MM.1S (cell line): ENCODE data around the gene BOK.

Source experiments
- DNase-seq: peaks from one replicate; pipeline ENCODE4 v3.0.0-alpha.2; 2015
- H2AFZ ChIP-seq: fragments of 300-600 bp; sonication (generic); 2 replicates; pipeline ENCODE4 v1.6.0; 2016; ENCODE audit warnings: antibody characterized with exemption, low read length
- H3F3A ChIP-seq: fragments of 300-600 bp; sonication (generic); 2 replicates; pipeline ENCODE4 v1.6.1; 2016; ENCODE audit warnings: mild to moderate bottlenecking, antibody characterized with exemption, low read length, moderate library complexity, mixed read lengths; ENCODE audit not compliant: insufficient read depth
- H3K27ac ChIP-seq: fragments of 300-600 bp; sonication (generic); 2 replicates; pipeline ENCODE4 v1.5.1; 2016; ENCODE audit warnings: mild to moderate bottlenecking, low read length
- H3K27me3 ChIP-seq: fragments of 300-600 bp; sonication (generic); replicated peaks from 2 replicates; pipeline ENCODE4 v1.6.0; 2016; ENCODE audit warnings: low read length; ENCODE audit not compliant: insufficient read depth
- H3K36me3 ChIP-seq: fragments of 300-600 bp; sonication (generic); replicated peaks from 2 replicates; pipeline ENCODE4 v1.6.1; 2016; ENCODE audit warnings: mild to moderate bottlenecking, low read length, mixed read lengths; ENCODE audit not compliant: insufficient read depth
- H3K4me1 ChIP-seq: fragments of 300-600 bp; sonication (generic); 2 replicates; pipeline ENCODE4 v1.6.1; 2016; ENCODE audit warnings: low read length, mixed read lengths
- H3K4me2 ChIP-seq: fragments of 300-600 bp; sonication (generic); 2 replicates; pipeline ENCODE4 v1.6.0; 2016; ENCODE audit warnings: low read depth, low read length
- H3K4me3 ChIP-seq: fragments of 300-600 bp; sonication (generic); 2 replicates; pipeline ENCODE4 v1.5.1; 2016; ENCODE audit warnings: low read length, mixed read lengths
- H3K79me2 ChIP-seq: fragments of 300-600 bp; sonication (generic); 2 replicates; pipeline ENCODE4 v1.6.1; 2016; ENCODE audit warnings: mixed run types, low read length, mixed read lengths
- H3K9ac ChIP-seq: fragments of 300-600 bp; sonication (generic); 2 replicates; pipeline ENCODE4 v1.6.1; 2016; ENCODE audit warnings: low read length, mixed read lengths
- H3K9me2 ChIP-seq: fragments of 300-600 bp; sonication (generic); replicated peaks from 2 replicates; pipeline ENCODE4 v1.6.1; 2016; ENCODE audit warnings: mild to moderate bottlenecking, low read length, mixed read lengths; ENCODE audit not compliant: insufficient read depth
- H3K9me3 ChIP-seq: fragments of 300-600 bp; sonication (generic); replicated peaks from 2 replicates; pipeline ENCODE4 v1.6.1; 2016; ENCODE audit warnings: mild to moderate bottlenecking, low read length, mixed read lengths; ENCODE audit not compliant: insufficient read depth
- H4K20me1 ChIP-seq: fragments of 300-600 bp; sonication (generic); 2 replicates; pipeline ENCODE4 v1.6.1; 2016; ENCODE audit warnings: mild to moderate bottlenecking, low read length, moderate library complexity, mixed read lengths; ENCODE audit not compliant: insufficient read depth
- CTCF ChIP-seq: fragments of 300-600 bp; sonication (generic); IDR thresholded peaks from 2 replicates; pipeline ENCODE4 v1.5.1; 2016; ENCODE audit warnings: antibody characterized with exemption, low read length, mixed read lengths
- EZH2 ChIP-seq: fragments of 300-600 bp; sonication (generic); optimal IDR thresholded peaks from 2 replicates; pipeline ENCODE3; 2017; ENCODE audit warnings: low read depth, mild to moderate bottlenecking, antibody characterized with exemption, low read length, mixed read lengths
- EZH2phosphoT487 ChIP-seq: fragments of 300-600 bp; sonication (generic); IDR thresholded peaks from 2 replicates; pipeline ENCODE4 v1.6.1; 2018; ENCODE audit warnings: antibody characterized with exemption, low read length

Gene BOK

GRCh38 chr2:241612156-241613016, 53.8 kb downstream of the BOK start:
- Histone ChIP-seq H3K4me3 (no peak overlapping the region), H3K9me2 (no peaks in the 10 kb centered on the region), H3K4me2 (no peak overlapping the region), H2AFZ (no peak overlapping the region), H3K4me1 (no peaks in the 10 kb centered on the region), H3K27ac (no peak overlapping the region), H3F3A (no peaks in the 10 kb centered on the region), H3K36me3 (no peaks in the 10 kb centered on the region), H3K9me3 (no peaks in the 10 kb centered on the region), H4K20me1 (no peaks in the 10 kb centered on the region), H3K79me2 (peaks cover 33% of the 10 kb centered on the region), H3K27me3 (no peaks in the 10 kb centered on the region), H3K9ac (no peak overlapping the region)
- no peak for DNase-seq
- TF ChIP-seq EZH2phosphoT487 = no peak
- TF ChIP-seq EZH2 = no peak
- no peak for TF ChIP-seq CTCF

GRCh38 chr2:241613017-241613780, 54.7 kb downstream of the BOK start:
- Histone ChIP-seq H3K36me3 (no peaks in the 10 kb centered on the region), H3K79me2 (peaks cover 33% of the 10 kb centered on the region), H4K20me1 (no peaks in the 10 kb centered on the region), H3K9me2 (no peaks in the 10 kb centered on the region), H3K27ac (no peak overlapping the region), H3K4me1 (no peaks in the 10 kb centered on the region), H3K4me2 (no peak overlapping the region), H2AFZ (no peak overlapping the region), H3K27me3 (no peaks in the 10 kb centered on the region), H3K9ac (no peak overlapping the region), H3K4me3 (no peak overlapping the region), H3F3A (no peaks in the 10 kb centered on the region), H3K9me3 (no peaks in the 10 kb centered on the region)
- TF ChIP-seq EZH2phosphoT487 (no peak), CTCF (no peak), EZH2 (no peak)
- DNase-seq = no peak

- H3K27ac ChIP-seq = no peak overlapping the region
- TF ChIP-seq EZH2phosphoT487 = no peak
- TF ChIP-seq EZH2 = no peak
- TF ChIP-seq CTCF = no peak
- no peak for DNase-seq
- H3K27me3 ChIP-seq = no peaks in the 10 kb centered on the region
- H3K4me2 ChIP-seq = no peak overlapping the region
- H4K20me1 ChIP-seq = no peaks in the 10 kb centered on the region
- H3K9ac ChIP-seq = no peak overlapping the region
- H2AFZ ChIP-seq = no peak overlapping the region
- peaks cover 39% of the 10 kb centered on the region for H3K79me2 ChIP-seq
- H3F3A ChIP-seq = no peaks in the 10 kb centered on the region
- H3K4me3 ChIP-seq = no peak overlapping the region
- H3K9me3 ChIP-seq = no peaks in the 10 kb centered on the region
- H3K4me1 ChIP-seq = no peaks in the 10 kb centered on the region
- no peaks in the 10 kb centered on the region for H3K36me3 ChIP-seq
- H3K9me2 ChIP-seq = no peaks in the 10 kb centered on the region
Observed at GRCh38 chr2:241615041-241615440, 56.5 kb downstream of the BOK start.
